Measurements from ENCODE around the gene SLC29A1. TPM values are rescaled to one million over a fixed set of nuclear protein-coding genes. Genes with fewer than 3 reads are reported as not detected.

Gene SLC29A1
- total RNA-seq, 1 experiment from 2014 or later, result 45.3 TPM

DNA sequence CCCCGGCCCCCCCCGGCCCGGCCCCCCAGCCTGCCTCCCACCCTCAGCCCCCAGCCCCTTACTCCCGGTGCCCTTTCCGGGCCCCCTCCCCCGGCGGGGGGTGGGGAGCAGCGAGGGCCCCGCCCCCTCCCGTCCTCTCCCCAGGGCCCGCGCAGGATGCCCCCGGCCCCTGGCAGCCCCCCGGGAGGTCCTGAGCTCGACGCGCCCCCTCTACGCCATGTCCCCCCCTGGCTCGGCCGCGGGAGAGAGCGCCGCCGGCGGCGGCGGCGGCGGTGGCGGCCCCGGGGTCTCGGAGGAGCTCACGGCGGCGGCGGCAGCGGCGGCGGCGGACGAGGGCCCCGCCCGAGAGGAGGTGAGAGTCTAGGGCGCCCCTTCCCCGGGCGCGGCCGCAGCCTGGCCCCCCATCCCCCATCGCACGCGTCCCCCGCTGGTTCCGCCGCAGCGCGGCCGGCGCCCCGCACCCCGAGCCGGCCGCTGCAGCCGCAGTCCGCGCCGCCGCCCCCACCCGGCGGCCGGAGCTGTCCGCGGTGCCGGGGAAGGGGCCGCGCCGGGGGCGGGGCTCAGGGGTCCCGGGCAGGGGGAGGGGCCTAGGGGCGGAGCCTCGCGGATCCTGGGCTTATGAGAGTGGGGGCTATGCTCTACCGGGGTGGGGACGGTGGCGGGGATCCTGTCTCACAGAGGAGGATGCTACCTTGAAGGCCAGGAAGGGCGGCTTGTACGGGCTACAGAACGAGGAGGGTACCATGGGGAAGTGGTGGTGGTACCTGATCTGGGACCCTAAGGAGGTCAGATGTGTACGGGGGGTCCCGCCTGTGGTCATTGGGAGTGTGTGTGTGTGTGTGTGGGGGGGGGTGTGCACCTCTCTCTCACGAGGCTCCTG, 47.4 kb downstream of the SLC29A1 start:
- H3K4me3 ChIP-seq, result no peak overlapping the region
- no peaks in the 10 kb centered on the region; the same call in 1 of the 2 replicates for H3K27me3 ChIP-seq (ENCODE audit: insufficient read depth, low read depth)
- intact Hi-C loops (cut with micrococcal nuclease; ENCODE audit: unreplicated experiment), result no loop called here
- H3K4me1 ChIP-seq (replicated peaks; ENCODE audit: insufficient read depth), result no peaks in the 10 kb centered on the region
- H3K36me3 ChIP-seq (ENCODE audit: low read depth), result no peaks in the 10 kb centered on the region
- no peak overlapping the region for H3K4me2 ChIP-seq
- DNase-seq, result no peak
- H3F3A ChIP-seq (ENCODE audit: insufficient read depth, low read depth), result peaks cover 16% of the 10 kb centered on the region; the same call in 1 of the 2 replicates
- H2AFZ ChIP-seq, result no peak overlapping the region
- no peaks in the 10 kb centered on the region for H3K9me2 ChIP-seq (ENCODE audit: insufficient read depth)
- no peak overlapping the region for H3K27ac ChIP-seq
- no peaks in the 10 kb centered on the region for H3K79me2 ChIP-seq (ENCODE audit: low read depth)
- ChIA-PET CTCF (no interaction called here), POLR2A (ENCODE audit: unreplicated experiment) (no interaction called here)
- no peaks in the 10 kb centered on the region for H4K20me1 ChIP-seq (ENCODE audit: insufficient read depth)
- H3K9me3 ChIP-seq (ENCODE audit: insufficient read depth, low read depth), result no peaks in the 10 kb centered on the region
- no peak for TF ChIP-seq EZH2 (IDR thresholded peaks at IDR 0.05; ENCODE audit: low read depth)
- TF ChIP-seq, protein P1, sequence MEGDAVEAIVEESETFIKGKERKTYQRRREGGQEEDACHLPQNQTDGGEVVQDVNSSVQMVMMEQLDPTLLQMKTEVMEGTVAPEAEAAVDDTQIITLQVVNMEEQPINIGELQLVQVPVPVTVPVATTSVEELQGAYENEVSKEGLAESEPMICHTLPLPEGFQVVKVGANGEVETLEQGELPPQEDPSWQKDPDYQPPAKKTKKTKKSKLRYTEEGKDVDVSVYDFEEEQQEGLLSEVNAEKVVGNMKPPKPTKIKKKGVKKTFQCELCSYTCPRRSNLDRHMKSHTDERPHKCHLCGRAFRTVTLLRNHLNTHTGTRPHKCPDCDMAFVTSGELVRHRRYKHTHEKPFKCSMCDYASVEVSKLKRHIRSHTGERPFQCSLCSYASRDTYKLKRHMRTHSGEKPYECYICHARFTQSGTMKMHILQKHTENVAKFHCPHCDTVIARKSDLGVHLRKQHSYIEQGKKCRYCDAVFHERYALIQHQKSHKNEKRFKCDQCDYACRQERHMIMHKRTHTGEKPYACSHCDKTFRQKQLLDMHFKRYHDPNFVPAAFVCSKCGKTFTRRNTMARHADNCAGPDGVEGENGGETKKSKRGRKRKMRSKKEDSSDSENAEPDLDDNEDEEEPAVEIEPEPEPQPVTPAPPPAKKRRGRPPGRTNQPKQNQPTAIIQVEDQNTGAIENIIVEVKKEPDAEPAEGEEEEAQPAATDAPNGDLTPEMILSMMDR (conservative IDR thresholded peaks at IDR 0.05), result no peak
- no TSS peak for BruUV-seq (replicated peaks)

- H3K9me2 ChIP-seq (ENCODE audit: insufficient read depth), result no peaks in the 10 kb centered on the region
- intact Hi-C loops (cut with micrococcal nuclease; ENCODE audit: unreplicated experiment), result no loop called here
- H4K20me1 ChIP-seq (ENCODE audit: insufficient read depth), result no peaks in the 10 kb centered on the region
- H3K36me3 ChIP-seq (ENCODE audit: low read depth), result no peaks in the 10 kb centered on the region
- no TSS peak for BruUV-seq (replicated peaks)
- no peak overlapping the region for H3K27ac ChIP-seq
- H3K27me3 ChIP-seq (ENCODE audit: insufficient read depth, low read depth), result no peaks in the 10 kb centered on the region; the same call in 1 of the 2 replicates
- ChIA-PET POLR2A (ENCODE audit: unreplicated experiment) (no interaction called here), CTCF (no interaction called here)
- no peaks in the 10 kb centered on the region for H3K4me1 ChIP-seq (replicated peaks; ENCODE audit: insufficient read depth)
- DNase-seq, result no peak
- H3K9me3 ChIP-seq (ENCODE audit: insufficient read depth, low read depth), result no peaks in the 10 kb centered on the region
- H3F3A ChIP-seq (ENCODE audit: insufficient read depth, low read depth), result peaks cover 12% of the 10 kb centered on the region; the same call in 1 of the 2 replicates
- no peak overlapping the region for H2AFZ ChIP-seq
- H3K4me2 ChIP-seq, result no peak overlapping the region
- TF ChIP-seq, protein P1 (conservative IDR thresholded peaks at IDR 0.05), result no peak
- TF ChIP-seq EZH2 (IDR thresholded peaks at IDR 0.05; ENCODE audit: low read depth), result no peak
- no peaks in the 10 kb centered on the region for H3K79me2 ChIP-seq (ENCODE audit: low read depth)
- no peak overlapping the region for H3K4me3 ChIP-seq
These were observed 48.0 kb downstream of the SLC29A1 start for GRCh38 chr6:44271406-44271723.

- no peak overlapping the region for H2AFZ ChIP-seq
- no peak overlapping the region for H3K4me3 ChIP-seq
- no peaks in the 10 kb centered on the region; the same call in 1 of the 2 replicates for H3K27me3 ChIP-seq (ENCODE audit: insufficient read depth, low read depth)
- no peaks in the 10 kb centered on the region for H3K9me2 ChIP-seq (ENCODE audit: insufficient read depth)
- BruUV-seq (replicated peaks), result no TSS peak
- no peaks in the 10 kb centered on the region for H3K9me3 ChIP-seq (ENCODE audit: insufficient read depth, low read depth)
- H4K20me1 ChIP-seq (ENCODE audit: insufficient read depth), result no peaks in the 10 kb centered on the region
- POLR2A ChIA-PET (ENCODE audit: unreplicated experiment), result no interaction called here
- no peaks in the 10 kb centered on the region for H3K36me3 ChIP-seq (ENCODE audit: low read depth)
- no peak for DNase-seq
- no peaks in the 10 kb centered on the region for H3K79me2 ChIP-seq (ENCODE audit: low read depth)
- CTCF ChIA-PET, result no interaction called here
- no peaks in the 10 kb centered on the region for H3K4me1 ChIP-seq (replicated peaks; ENCODE audit: insufficient read depth)
- H3K27ac ChIP-seq, result no peak overlapping the region
- intact Hi-C loops (cut with micrococcal nuclease; ENCODE audit: unreplicated experiment), result no loop called here
- TF ChIP-seq, protein P1 (conservative IDR thresholded peaks at IDR 0.05), result no peak
- TF ChIP-seq EZH2 (IDR thresholded peaks at IDR 0.05; ENCODE audit: low read depth), result no peak
- no peak overlapping the region for H3K4me2 ChIP-seq
- peaks cover 12% of the 10 kb centered on the region; the same call in 1 of the 2 replicates for H3F3A ChIP-seq (ENCODE audit: insufficient read depth, low read depth)
These were observed 48.5 kb downstream of the SLC29A1 start for GRCh38 chr6:44271914-44272313.

All from PC-9 (cell line).